ENCODE data around the gene CPT1A.

CPT1A gene

DNA sequence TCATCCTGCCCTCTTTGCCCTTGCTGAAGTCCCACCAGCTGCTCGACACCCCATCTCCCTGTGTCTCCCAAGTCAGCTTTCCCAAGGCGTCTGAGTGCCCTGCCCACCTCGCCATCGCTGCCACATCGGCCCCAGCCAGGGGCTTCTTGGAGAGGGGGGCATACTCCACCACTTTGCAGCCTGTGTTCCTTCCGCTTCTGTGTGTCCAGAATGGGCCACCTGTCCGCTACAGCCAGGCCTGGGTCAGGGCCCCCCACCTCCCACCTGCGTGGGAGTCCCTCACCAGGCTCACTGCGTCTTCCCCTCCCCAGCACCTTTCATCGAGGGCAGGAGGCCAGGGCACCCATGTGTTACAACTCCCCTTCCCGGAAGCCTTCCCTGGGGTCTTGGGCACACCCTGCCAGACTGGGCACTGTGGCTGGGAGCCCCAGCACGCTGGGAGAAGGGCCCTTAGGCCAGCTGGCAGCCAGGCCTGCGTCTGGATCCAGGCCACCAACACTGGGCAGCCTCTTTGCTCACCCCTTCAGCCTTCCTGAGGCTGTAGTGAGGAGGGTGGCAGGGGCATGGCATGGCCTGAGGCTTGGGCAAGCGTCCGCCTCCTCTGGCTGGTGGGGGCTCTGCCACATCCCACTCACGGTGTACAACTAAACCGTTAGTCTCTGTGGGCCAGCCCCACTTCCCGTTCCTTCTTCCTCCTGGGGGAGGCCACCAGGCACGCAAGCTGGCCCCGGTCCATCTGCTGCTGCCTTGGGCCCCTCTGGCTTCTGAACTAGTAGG lies 13.4 kb downstream of the CPT1A start:
- no peak for DNase-seq

- no peak for DNase-seq
Observed at GRCh38 chr11:68827733-68828132, 14.0 kb downstream of the CPT1A start.

DNA sequence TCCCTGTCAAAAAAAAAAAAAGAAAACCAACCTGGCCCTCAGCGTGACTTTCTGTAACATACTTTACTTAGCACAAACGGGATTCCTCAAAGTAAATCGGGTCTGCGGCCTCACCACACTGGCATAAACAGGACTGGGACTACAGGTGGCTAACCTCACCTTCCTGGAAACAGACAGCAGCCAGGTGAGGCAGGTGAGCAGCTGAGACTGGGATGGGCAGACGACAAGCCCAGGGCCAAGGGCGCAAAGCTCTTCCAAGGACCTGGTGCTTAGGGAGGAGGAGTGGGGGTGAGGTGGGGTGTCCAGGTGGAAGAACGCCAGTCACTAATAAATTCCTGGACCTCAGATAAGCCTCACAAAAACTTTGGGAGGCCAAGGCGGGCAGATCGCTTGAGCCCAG lies 15.0 kb downstream of the CPT1A start:
- DNase-seq: no peak

DNA sequence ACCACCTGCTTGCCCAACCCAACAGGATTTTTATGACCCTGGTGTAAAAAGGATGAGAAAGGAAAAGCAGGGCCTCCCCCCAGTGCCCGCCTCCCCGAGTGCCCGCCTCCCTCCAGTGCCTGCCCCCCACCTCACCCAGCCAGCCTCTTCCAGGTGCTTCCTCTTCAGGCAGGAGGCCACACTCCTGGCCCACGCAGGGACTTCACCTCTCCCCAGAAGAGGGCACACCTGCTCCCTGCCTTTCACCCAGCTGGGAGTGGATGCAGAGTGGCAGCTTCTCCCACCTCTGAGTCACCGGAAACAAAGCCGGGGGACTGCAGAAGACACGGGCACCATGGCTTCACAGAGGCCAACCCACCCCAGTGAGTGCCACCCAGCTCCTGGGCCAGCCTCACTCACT lies 16.1 kb downstream of the CPT1A start:
- DNase-seq: peak; percentile 60

GRCh38 chr11:68822546-68822945 lies 19.2 kb downstream of the CPT1A start:
- DNase-seq: no peak

DNA sequence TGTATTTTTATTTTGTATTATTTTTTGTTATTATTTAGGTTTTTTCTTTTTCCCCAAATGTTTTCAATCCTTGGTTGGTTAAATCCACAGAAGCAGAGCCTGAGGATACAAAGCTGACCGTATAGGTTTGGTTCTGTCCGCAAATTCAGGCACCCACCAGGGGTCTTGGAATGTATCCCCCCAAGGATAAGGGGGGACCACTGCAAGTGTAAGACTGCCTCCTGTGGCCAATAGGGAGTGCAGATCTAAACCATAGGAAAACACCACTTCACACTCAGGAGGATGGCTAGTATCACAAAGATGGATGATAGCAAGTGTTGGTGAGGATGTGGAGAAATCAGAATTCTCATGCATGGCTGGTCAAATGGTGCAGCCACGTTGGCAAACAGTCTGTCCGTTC lies 20.0 kb downstream of the CPT1A start:
- no peak for DNase-seq

GRCh38 chr11:68819362-68819761 lies 22.4 kb downstream of the CPT1A start:
- no peak for DNase-seq

GRCh38 chr11:68818181-68818580 lies 23.5 kb downstream of the CPT1A start:
- DNase-seq: no peak

- DNase-seq: no peak
Observed at GRCh38 chr11:68817554-68817953, 24.2 kb downstream of the CPT1A start.

DNA sequence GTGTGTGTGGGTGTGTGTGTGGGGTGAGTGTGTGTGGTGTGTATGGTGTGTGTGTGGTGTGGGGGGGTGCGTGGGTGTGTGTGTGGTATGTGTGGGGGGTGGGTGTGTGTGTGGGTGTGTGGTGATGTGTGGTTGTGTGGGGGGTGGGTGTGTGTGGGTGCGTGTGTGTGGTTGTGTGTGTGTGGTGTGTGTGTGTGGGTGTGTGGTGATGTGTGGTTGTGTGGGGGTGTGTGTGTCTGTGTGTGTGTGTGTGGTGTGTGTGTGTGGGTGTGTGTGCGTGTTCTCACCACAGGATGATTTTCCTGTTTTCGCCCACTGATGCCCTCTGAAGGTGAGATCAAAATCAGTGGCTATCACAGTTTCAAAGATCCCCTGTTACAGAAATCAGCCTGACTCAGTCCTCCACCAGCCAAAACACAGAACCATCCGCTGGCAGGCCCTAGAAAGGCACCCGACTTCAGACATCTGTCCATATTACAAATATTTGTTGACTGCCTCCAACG lies 24.7 kb downstream of the CPT1A start:
- no peak for DNase-seq

- no peak for DNase-seq
Observed at GRCh38 chr11:68816251-68816776, 25.4 kb downstream of the CPT1A start.

GRCh38 chr11:68813773-68814172 lies 27.9 kb downstream of the CPT1A start:
- no peak for DNase-seq

DNA sequence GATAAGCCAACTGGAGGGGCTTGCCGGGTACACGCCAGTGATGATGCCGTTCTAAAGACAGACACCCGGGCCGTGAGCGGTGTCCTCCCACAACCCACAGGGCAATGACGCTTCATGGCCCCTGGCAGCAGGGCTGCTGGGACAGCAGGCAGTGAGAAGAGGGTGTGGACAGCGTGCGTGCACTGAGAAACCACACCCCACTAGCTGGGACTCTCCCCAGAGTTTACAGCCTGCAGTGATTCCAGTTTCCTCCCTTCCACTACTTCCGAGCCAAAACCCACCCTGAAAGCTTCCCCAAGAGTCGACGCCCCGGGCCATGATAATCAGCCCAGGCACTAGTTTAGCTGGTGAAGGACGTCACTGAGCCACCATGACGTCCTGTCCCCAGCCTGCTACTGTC lies 29.2 kb downstream of the CPT1A start:
- no peak for DNase-seq

DNA sequence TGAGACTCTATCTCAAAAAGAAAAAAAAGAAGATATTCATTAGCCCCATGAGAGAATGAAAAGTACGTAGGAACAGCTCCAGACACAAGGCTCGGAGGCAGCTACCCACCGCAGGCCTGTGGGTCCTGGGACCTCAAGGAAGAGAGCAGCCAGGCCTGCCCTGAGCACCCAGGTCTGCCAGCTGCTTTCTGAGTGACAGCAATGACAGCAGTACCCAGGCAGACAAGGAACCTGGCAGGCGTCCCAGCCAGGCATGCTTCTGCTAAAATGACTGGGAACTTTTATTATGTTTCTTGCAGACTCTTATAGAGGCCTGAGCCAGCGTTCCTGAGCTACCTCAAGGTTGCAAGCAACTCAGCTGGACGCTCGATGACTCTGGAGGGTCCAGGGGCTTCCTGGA lies 31.6 kb downstream of the CPT1A start:
- no peak for DNase-seq

- DNase-seq: no peak
Observed at GRCh38 chr11:68809506-68809905, 32.2 kb downstream of the CPT1A start.

GRCh38 chr11:68808787-68809186 lies 32.9 kb downstream of the CPT1A start:
- no peak for DNase-seq

DNA sequence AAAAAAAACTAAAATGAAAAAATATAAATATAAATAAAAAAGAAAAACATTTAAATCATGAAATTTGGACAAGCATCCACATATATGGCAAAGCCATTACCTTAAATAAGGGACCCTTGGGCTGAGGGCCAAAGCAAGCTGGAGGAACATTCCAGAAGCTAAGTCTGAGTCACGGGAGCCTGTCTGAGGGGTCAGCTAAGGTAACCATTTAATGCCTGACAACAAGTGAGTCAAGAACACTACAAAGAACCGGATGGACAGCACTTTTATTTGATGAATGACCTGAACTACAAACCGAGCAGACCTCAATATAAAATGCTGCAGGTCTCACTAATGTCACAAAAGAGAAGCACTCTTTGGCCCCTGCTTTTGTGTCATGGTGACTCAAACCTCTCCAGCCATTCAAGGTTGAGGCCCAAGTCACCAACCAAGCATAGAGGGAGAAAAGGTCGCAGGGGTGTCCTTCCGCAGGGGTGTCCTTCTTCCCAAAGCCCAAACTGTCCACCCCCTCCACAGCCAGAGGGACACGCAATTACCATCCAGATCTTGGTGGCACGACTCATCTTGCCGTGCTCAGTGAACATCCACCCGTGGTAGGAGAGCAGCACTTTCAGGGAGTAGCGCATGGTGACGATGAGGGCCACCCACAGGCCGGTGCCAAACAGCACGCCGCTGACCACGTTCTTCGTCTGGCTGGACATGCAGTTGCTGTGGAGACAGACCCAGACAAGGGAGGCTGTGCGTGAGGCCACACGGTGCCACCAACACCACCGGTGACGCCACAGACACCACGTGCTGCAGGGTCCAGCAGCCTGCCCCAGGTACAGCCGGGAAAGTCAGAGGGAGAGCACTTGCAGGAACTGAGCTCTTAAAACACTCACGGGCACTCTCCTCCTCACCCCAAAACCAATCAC lies 34.5 kb downstream of the CPT1A start:
- DNase-seq: no peak

DNA sequence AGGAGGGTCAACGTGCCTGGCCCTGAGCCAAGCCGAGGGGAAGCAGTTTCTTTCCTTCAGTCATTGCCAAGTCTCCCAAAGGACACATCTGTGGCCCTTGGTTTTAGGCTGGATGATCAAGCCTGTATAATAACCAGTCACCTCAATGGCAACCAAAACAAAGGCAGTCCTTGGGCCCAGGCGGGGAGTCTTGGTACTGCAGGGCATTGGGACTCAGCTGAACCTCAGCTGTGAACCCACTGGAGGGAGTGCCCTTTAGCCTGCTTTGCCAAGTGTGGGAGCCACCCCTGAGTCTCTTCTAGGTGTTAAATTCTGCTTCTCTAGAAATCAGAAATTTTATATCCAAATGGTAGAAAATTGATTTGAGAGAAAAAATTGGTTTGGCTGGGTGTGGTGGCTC lies 36.9 kb downstream of the CPT1A start:
- no peak for DNase-seq

GRCh38 chr11:68803766-68804165 lies 38.0 kb downstream of the CPT1A start:
- no peak for DNase-seq

GRCh38 chr11:68798221-68798813 lies 43.4 kb downstream of the CPT1A start:
- DNase-seq: peak; percentile 41

DNA sequence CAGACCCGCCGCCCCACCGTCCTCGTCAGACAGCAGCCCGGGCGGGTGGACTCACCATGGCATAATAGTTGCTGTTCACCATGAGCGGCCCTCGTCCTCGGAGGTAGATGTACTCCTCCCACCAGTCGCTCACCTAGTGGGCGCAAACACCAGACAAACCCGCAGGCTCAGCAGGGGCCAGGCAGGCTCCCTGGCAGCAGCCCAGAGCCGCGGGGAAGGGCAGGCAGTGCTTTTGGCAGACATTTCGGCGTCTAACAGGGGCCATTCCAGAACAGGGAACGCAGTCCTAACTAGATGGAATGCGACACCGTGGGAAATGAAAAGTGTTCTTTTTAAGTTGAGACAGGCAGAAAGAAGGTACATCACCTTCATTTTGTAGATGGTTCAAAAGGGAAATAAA lies 44.9 kb downstream of the CPT1A start:
- no peak for DNase-seq

GRCh38 chr11:68792400-68792966 lies 49.2 kb downstream of the CPT1A start:
- DNase-seq: no peak

DNA sequence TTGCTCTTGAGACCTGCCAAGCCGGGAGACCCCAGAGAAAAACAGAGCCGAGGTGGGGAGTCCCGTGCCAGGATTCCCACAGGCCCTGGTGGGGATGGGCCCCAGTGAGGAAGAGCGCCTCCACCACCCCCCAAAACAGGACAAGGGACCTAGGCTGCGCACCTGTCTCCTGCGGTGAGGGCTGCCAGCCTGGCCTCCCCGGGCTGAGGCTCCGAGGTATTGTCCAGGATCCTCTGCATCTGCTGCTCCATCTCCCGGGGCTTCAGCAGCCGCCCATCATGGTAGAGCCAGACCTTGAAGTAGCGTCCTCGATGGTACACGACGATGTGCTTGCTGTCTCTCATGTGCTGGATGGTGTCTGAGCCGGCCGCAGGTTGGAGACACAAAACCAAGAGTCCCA lies 57.1 kb downstream of the CPT1A start:
- DNase-seq: no peak
